ENCODE results near the gene ADAM23. TPM values are rescaled to one million over a fixed set of nuclear protein-coding genes. Genes with fewer than 3 reads are reported as not detected.

ADAM23 gene
- polyA plus RNA-seq, 2 of the 4 experiments (the other 2 are of a cell fraction): 6.1 to 7.8 TPM

DNA sequence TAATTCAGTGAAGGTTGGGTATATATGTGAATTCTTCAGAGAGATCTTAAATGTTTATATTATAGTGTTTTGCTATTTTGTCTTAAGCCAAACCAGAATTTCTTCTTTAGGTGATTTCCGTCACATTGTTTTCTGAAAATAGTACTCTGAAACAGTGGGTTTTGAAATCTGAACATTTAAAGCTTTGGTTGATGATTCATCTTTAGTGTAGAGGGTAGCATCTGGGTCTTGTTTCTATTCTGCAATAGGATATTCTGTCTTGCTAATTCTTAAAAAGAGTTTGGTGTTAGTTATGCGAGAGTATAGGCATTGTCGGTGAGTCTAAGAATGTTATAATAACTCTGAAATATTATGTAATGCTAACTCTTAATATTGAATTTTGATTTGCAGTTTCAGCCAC is 129.4 kb downstream of the ADAM23 start:
- FAIRE-seq: no peak
- POLR2A ChIA-PET: no interaction called here

DNA sequence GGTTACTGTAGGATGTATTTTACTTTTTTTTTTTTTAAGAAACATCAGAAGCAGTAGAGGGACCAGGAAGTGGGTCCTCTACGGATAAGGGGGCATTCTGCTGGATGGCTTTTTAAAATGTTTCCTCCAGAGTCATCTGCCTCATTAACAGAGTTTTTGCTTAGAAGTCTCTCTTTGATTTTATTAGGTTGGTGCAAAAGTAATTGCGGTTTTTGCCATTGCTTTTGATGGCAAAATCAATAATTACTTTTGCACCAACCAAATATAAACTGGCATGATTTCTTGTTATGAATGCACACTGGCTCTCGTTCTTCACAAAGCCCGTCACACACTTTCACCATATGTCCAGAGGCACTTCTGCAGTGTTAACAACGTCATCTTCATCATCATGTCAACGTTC is 130.5 kb downstream of the ADAM23 start:
- no peak for TF ChIP-seq RCOR1 (IDR thresholded peaks at IDR 0.05; ENCODE audit: low read depth, low read length)
- TF ChIP-seq RNF2 (IDR thresholded peaks at IDR 0.05; ENCODE audit: borderline replicate concordance, low read depth): no peak
- TF ChIP-seq TP53 (CRISPR knock-in tag; IDR thresholded peaks at IDR 0.05): no peak
- TF ChIP-seq, protein P1, sequence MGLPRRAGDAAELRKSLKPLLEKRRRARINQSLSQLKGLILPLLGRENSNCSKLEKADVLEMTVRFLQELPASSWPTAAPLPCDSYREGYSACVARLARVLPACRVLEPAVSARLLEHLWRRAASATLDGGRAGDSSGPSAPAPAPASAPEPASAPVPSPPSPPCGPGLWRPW (IDR thresholded peaks at IDR 0.05): no peak
- no peak for TF ChIP-seq HDAC2 (IDR thresholded peaks at IDR 0.05)
- ChIA-PET POLR2A (no interaction called here), CTCF (no interaction called here)
- Histone ChIP-seq H3K4me2 (no peak overlapping the region), H3K9me3 (no peaks in the 10 kb centered on the region), H3K4me1 (no peaks in the 10 kb centered on the region), H3K27ac (no peak overlapping the region), H3K4me3 (no peak overlapping the region)
- 70% methylated on average over 6 of the region's 6 CpGs for WGBS (ENCODE audit: missing lambda C conversion rate)
- ATAC-seq: no peak
- DNase-seq (ENCODE audit: low read depth in 1 of 2, low spot score in 1 of 2): no peak
- no peak for FAIRE-seq

More for the DNA sequence above, 129.4 kb downstream of the ADAM23 start:
- CTCF ChIA-PET: no interaction called here
- WGBS (ENCODE audit: missing lambda C conversion rate): 96% methylated on average over 3 of the region's 3 CpGs
- no peak overlapping the region for H3K4me2 ChIP-seq
- H3K9me3 ChIP-seq: no peaks in the 10 kb centered on the region
- no peak for DNase-seq (ENCODE audit: low read depth in 1 of 2, low spot score in 1 of 2)
- H3K4me3 ChIP-seq: no peak overlapping the region
- TF ChIP-seq SREBF2 (IDR thresholded peaks at IDR 0.05) (no peak), CBX8 (IDR thresholded peaks at IDR 0.05) (no peak), MYC (IDR thresholded peaks at IDR 0.05; ENCODE audit: borderline replicate concordance, low read length) (no peak), HOXB5 (CRISPR knock-in tag; IDR thresholded peaks at IDR 0.05) (no peak), KDM1A (IDR thresholded peaks at IDR 0.05; ENCODE audit: low read depth) (no peak), HOXA7 (CRISPR knock-in tag; IDR thresholded peaks at IDR 0.05) (no peak)
- TF ChIP-seq, protein P2, sequence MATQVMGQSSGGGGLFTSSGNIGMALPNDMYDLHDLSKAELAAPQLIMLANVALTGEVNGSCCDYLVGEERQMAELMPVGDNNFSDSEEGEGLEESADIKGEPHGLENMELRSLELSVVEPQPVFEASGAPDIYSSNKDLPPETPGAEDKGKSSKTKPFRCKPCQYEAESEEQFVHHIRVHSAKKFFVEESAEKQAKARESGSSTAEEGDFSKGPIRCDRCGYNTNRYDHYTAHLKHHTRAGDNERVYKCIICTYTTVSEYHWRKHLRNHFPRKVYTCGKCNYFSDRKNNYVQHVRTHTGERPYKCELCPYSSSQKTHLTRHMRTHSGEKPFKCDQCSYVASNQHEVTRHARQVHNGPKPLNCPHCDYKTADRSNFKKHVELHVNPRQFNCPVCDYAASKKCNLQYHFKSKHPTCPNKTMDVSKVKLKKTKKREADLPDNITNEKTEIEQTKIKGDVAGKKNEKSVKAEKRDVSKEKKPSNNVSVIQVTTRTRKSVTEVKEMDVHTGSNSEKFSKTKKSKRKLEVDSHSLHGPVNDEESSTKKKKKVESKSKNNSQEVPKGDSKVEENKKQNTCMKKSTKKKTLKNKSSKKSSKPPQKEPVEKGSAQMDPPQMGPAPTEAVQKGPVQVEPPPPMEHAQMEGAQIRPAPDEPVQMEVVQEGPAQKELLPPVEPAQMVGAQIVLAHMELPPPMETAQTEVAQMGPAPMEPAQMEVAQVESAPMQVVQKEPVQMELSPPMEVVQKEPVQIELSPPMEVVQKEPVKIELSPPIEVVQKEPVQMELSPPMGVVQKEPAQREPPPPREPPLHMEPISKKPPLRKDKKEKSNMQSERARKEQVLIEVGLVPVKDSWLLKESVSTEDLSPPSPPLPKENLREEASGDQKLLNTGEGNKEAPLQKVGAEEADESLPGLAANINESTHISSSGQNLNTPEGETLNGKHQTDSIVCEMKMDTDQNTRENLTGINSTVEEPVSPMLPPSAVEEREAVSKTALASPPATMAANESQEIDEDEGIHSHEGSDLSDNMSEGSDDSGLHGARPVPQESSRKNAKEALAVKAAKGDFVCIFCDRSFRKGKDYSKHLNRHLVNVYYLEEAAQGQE (IDR thresholded peaks at IDR 0.05): no peak
- no peak for ATAC-seq
- no peaks in the 10 kb centered on the region for H3K4me1 ChIP-seq
- H3K27ac ChIP-seq: no peak overlapping the region

DNA sequence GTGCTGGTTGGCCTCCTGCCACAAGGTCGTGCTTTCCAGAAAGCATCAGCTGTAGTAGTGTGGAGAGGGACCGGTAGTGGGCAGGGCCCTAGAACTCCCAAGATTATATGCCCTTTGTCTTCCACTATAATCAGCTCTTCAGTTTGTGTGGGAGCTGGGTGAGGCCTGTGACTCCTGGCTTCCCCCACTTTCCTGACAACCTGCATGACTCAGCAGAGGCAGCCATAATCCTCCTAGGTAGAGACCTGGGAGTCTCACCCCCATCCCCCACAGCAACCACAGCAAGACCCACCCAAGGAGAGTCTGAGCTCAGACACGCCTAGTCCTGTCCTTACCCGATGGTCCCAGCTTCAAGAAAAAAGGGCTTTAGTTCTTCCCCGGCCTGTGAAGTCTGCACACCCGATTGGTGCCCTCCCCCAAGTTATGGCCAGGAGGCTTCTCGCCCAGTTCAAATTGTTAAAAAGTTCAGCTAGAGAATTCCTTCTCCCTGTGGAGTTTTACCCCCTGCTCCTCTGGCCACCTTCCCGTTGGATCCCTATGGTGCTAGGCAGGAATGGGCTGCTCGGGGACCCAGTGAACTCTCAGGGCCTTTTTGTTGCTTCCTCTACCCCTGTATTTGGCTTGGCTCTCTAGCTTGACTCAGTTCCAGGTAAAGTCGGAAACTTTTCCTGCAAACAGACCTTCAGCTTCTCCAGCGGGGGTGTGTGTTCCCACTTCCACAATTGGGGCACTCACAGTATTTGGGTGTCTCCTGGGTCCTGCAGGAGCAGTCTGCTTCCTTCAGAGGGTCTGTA is 141.2 kb downstream of the ADAM23 start:
- H3K4me2 ChIP-seq: no peak overlapping the region
- FAIRE-seq (no peak), DNase-seq (ENCODE audit: low read depth in 1 of 2, low spot score in 1 of 2) (peak in 1 of 2 experiments; percentile 4), ATAC-seq (no peak)
- TF ChIP-seq HOXA7 (CRISPR knock-in tag; IDR thresholded peaks at IDR 0.05) (no peak), ZC3H11A (IDR thresholded peaks at IDR 0.05) (no peak), RCOR1 (IDR thresholded peaks at IDR 0.05; ENCODE audit: low read depth, low read length) (no peak), EHMT2 (IDR thresholded peaks at IDR 0.05; ENCODE audit: low read depth) (no peak), JUNB (IDR thresholded peaks at IDR 0.05) (no peak), CBX8 (IDR thresholded peaks at IDR 0.05) (no peak)
- TF ChIP-seq, protein P3, sequence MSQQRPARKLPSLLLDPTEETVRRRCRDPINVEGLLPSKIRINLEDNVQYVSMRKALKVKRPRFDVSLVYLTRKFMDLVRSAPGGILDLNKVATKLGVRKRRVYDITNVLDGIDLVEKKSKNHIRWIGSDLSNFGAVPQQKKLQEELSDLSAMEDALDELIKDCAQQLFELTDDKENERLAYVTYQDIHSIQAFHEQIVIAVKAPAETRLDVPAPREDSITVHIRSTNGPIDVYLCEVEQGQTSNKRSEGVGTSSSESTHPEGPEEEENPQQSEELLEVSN (IDR thresholded peaks at IDR 0.05; ENCODE audit: borderline replicate concordance, low read depth): no peak
- TF ChIP-seq, protein P4, sequence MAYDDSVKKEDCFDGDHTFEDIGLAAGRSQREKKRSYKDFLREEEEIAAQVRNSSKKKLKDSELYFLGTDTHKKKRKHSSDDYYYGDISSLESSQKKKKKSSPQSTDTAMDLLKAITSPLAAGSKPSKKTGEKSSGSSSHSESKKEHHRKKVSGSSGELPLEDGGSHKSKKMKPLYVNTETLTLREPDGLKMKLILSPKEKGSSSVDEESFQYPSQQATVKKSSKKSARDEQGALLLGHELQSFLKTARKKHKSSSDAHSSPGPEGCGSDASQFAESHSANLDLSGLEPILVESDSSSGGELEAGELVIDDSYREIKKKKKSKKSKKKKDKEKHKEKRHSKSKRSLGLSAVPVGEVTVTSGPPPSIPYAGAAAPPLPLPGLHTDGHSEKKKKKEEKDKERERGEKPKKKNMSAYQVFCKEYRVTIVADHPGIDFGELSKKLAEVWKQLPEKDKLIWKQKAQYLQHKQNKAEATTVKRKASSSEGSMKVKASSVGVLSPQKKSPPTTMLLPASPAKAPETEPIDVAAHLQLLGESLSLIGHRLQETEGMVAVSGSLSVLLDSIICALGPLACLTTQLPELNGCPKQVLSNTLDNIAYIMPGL (CRISPR knock-in tag; IDR thresholded peaks at IDR 0.05; ENCODE audit: borderline replicate concordance): no peak
- H3K4me3 ChIP-seq: no peak overlapping the region
- no peaks in the 10 kb centered on the region for H3K9me3 ChIP-seq
- CTCF ChIA-PET: no interaction called here
- POLR2A ChIA-PET: no interaction called here
- H3K4me1 ChIP-seq: peaks cover 4% of the 10 kb centered on the region; the same call in 2 of the 3 replicates
- 76% methylated on average over 11 of the region's 11 CpGs for WGBS (ENCODE audit: missing lambda C conversion rate)
- H3K27ac ChIP-seq: peak overlapping the region; percentile 5 to 44; a peak in 3 of 6 replicates

All from A549 (cell line).